ENCODE measurements around the gene ITGB5.
"Not testable (repeated sequence)": the region's sequence is repeated elsewhere in the genome, so short reads cannot be mapped to it uniquely, and the experiment has no call there.

The ITGB5 gene

GRCh38 chr3:124812291-124813265 is 74.6 kb downstream of the ITGB5 start:
- peak; percentile 12 for DNase-seq

- no peak for DNase-seq
Measured at GRCh38 chr3:124811436-124811835, 75.7 kb downstream of the ITGB5 start.

GRCh38 chr3:124810970-124811369 is 76.2 kb downstream of the ITGB5 start:
- no peak for DNase-seq

GRCh38 chr3:124809039-124809438 is 78.1 kb downstream of the ITGB5 start:
- DNase-seq: no peak

- DNase-seq: no peak
Measured at GRCh38 chr3:124805671-124806070, 81.5 kb downstream of the ITGB5 start.

- no peak for DNase-seq
Measured at GRCh38 chr3:124804875-124805274, 82.3 kb downstream of the ITGB5 start.

- DNase-seq: no peak
Measured at GRCh38 chr3:124802702-124803101, 84.5 kb downstream of the ITGB5 start.

- DNase-seq: no peak
Measured at GRCh38 chr3:124802061-124802698, 85.0 kb downstream of the ITGB5 start.

- DNase-seq: no peak
Measured at GRCh38 chr3:124800511-124801258, 86.5 kb downstream of the ITGB5 start.

GRCh38 chr3:124800076-124800475 is 87.1 kb downstream of the ITGB5 start:
- no peak for DNase-seq

GRCh38 chr3:124799676-124800075 is 87.5 kb downstream of the ITGB5 start:
- DNase-seq: no peak

GRCh38 chr3:124797426-124797945 is 89.7 kb downstream of the ITGB5 start:
- peak; percentile 42 for DNase-seq

GRCh38 chr3:124796477-124796876 is 90.7 kb downstream of the ITGB5 start:
- no peak for DNase-seq

GRCh38 chr3:124793054-124793739 is 94.0 kb downstream of the ITGB5 start:
- DNase-seq: no peak

- no peak for DNase-seq
Measured at GRCh38 chr3:124792341-124793040, 94.7 kb downstream of the ITGB5 start.

- no peak for DNase-seq
Measured at GRCh38 chr3:124791639-124792151, 95.5 kb downstream of the ITGB5 start.

GRCh38 chr3:124791142-124791541 is 96.0 kb downstream of the ITGB5 start:
- DNase-seq: no peak

GRCh38 chr3:124789103-124789502 is 98.1 kb downstream of the ITGB5 start:
- DNase-seq: not testable (repeated sequence)

- DNase-seq: no peak
Measured at GRCh38 chr3:124788254-124788745, 98.9 kb downstream of the ITGB5 start.

- no peak for DNase-seq
Measured at GRCh38 chr3:124787476-124788195, 99.5 kb downstream of the ITGB5 start.

Measured in NCI-H2171 (cell line).